Right lobe of liver (tissue), 6 donors: ENCODE data around the gene LAIR2. TPM values are rescaled to one million over a fixed set of nuclear protein-coding genes. Genes with fewer than 3 reads are reported as not detected.
"Not testable (repeated sequence)": the region's sequence is repeated elsewhere in the genome, so short reads cannot be mapped to it uniquely, and the experiment has no call there.

ENCODE experiments used
- ATAC-seq, 4 donors: fragments of 200-7000 bp; cut with Tn5 transposase; one replicate each; pipeline ENCODE4 v1.9.1; 2020; ENCODE audit warnings: mild to moderate bottlenecking in 4 of 4, moderate library complexity in 4 of 4
- DNase-seq, 3 donors: peaks; one replicate each; pipeline ENCODE4 v3.0.0-alpha.2; 2020
- H3K27ac ChIP-seq, 3 donors: fragments of 200-600 bp; one replicate each; pipeline ENCODE4 v1.8.0; 2022
- H3K27me3 ChIP-seq, 2 donors: fragments of 200-600 bp; one replicate each; pipeline ENCODE4 v1.8.0; 2022
- H3K36me3 ChIP-seq, 4 donors: fragments of 200-600 bp; sonication (generic) in 1 of 4; one replicate each; pipeline versions ENCODE4 v1.5.1 to v1.8.0; 2017 to 2022; ENCODE audit warnings: control low read depth in 1 of 4
- H3K4me1 ChIP-seq, 4 donors: fragments of 200-600 bp; sonication (generic) in 1 of 4; one replicate each; pipeline versions ENCODE4 v1.5.1 to v1.8.0; 2017 to 2022; ENCODE audit warnings: control low read depth in 1 of 4
- H3K4me3 ChIP-seq, 3 donors: fragments of 200-600 bp; one replicate each; pipeline ENCODE4 v1.8.0; 2022
- H3K9me3 ChIP-seq, 4 donors: fragments of 200-600 bp; sonication (generic) in 1 of 4; one replicate each; pipeline versions ENCODE4 v1.5.1 to v1.8.0; 2017 to 2022; ENCODE audit warnings: control low read depth in 1 of 4
- CTCF ChIP-seq, 4 donors: fragments of 200-600 bp in 3 of 4; fragments of 450-650 bp in 1 of 4; IDR thresholded peaks; one replicate each; pipeline versions ENCODE4 v1.5.1 to v1.8.0; 2016 to 2022; ENCODE audit warnings: antibody characterized with exemption in 4 of 4, mild to moderate bottlenecking in 2 of 4
- POLR2A ChIP-seq: fragments of 450-650 bp; IDR thresholded peaks from one replicate; pipeline ENCODE4 v1.6.1; 2017; ENCODE audit warnings: antibody characterized with exemption, mild to moderate bottlenecking
- WGBS: methylation state at CpG from one replicate; pipeline ENCODE4 v1.1.6; 2018; ENCODE audit warnings: low coverage, low lambda C conversion rate; ENCODE audit not compliant: insufficient coverage; ENCODE audit errors: missing lambda C conversion rate; 5-methylcytosine and 5-hydroxymethylcytosine counted together
- intact Hi-C, 2 donors: fragments of 100-400 bp; cut with DNase I; formaldehyde crosslinking; loops; one replicate each; pipeline versions ENCODE4 v1.11.2 to v1.14.1; 2022
- total RNA-seq, 6 experiments: library from RNA; depleted of rRNA in 2 of 6; stranded (reverse); fragments of >200 nt in 2 of 6; fragmentation: NEBNext Ultra II Directional in 3 of 6; extraction: Animal tissue kit (Norgen Biotek cat#: 25700) in 3 of 6; gene quantifications; one replicate each; pipeline versions ENCODE4 v1.1.0 to v1.2.4, GENCODE V29; 2016 to 2023
- donor health status: DM: no; HTN: yes; CAD: no.
- donor health status: DM: no; HTN: no; CAD: no.
- donor health status: DM: no; HTN: no; CAD: no.
- donor health status: DM: no; HTN: yes; CAD: no.
- donor health status: DM: no; HTN: yes; CAD: no.

Gene LAIR2
- total RNA-seq, 6 experiments from 2014 or later, result 0.38 TPM; not detected in 5

GRCh38 chr19:54506079-54506478, 3.4 kb downstream of the LAIR2 start:
- H3K36me3 ChIP-seq, result no peaks in the 10 kb centered on the region
- no peak overlapping the region for H3K27ac ChIP-seq
- DNase-seq (no peak), ATAC-seq (no peak)
- no peaks in the 10 kb centered on the region for H3K27me3 ChIP-seq
- no peaks in the 10 kb centered on the region for H3K4me1 ChIP-seq
- no peak overlapping the region for H3K4me3 ChIP-seq
- intact Hi-C loops, result no loop called here
- WGBS, result 49% methylated on average over 10 of the region's 10 CpGs
- TF ChIP-seq POLR2A (no peak), CTCF (IDR thresholded peaks at IDR 0.05) (no peak)
- no peaks in the 10 kb centered on the region for H3K9me3 ChIP-seq

GRCh38 chr19:54507038-54507717, 4.5 kb downstream of the LAIR2 start:
- ATAC-seq, result peak in 1 of 4 donors; percentile 33
- H3K27ac ChIP-seq, DNase-seq, intact Hi-C loops, H3K9me3 ChIP-seq, H3K27me3 ChIP-seq, H3K4me3 ChIP-seq, H3K4me1 ChIP-seq, H3K36me3 ChIP-seq: not testable (repeated sequence)
- 30% methylated on average over 3 of the region's 15 CpGs for WGBS

- no peak for DNase-seq
- no peak for ATAC-seq
- WGBS, result 49% methylated on average over 6 of the region's 12 CpGs
- no peak overlapping the region for H3K4me3 ChIP-seq
- TF ChIP-seq POLR2A, result no peak
- TF ChIP-seq CTCF (IDR thresholded peaks at IDR 0.05), result no peak
- no peaks in the 10 kb centered on the region for H3K4me1 ChIP-seq
- H3K9me3 ChIP-seq, result no peaks in the 10 kb centered on the region
- intact Hi-C loops, result no loop called here
- H3K27me3 ChIP-seq, result no peaks in the 10 kb centered on the region
- no peak overlapping the region for H3K27ac ChIP-seq
- no peaks in the 10 kb centered on the region for H3K36me3 ChIP-seq
Measured at GRCh38 chr19:54507824-54508223, 5.2 kb downstream of the LAIR2 start.

GRCh38 chr19:54508487-54508886, 5.9 kb downstream of the LAIR2 start:
- H3K27ac ChIP-seq, H3K27me3 ChIP-seq, intact Hi-C loops, H3K9me3 ChIP-seq, H3K4me1 ChIP-seq, H3K4me3 ChIP-seq, H3K36me3 ChIP-seq, DNase-seq: not testable (repeated sequence)
- WGBS, result 80% methylated on average over 1 of the region's 3 CpGs
- peak in 1 of 4 donors; percentile 32 for ATAC-seq

GRCh38 chr19:54509200-54509940, 6.7 kb downstream of the LAIR2 start:
- peak in 3 of 4 donors; percentile 6 to 53 (median 37) for ATAC-seq
- H3K36me3 ChIP-seq, DNase-seq, H3K9me3 ChIP-seq, H3K4me3 ChIP-seq, H3K4me1 ChIP-seq, intact Hi-C loops, H3K27ac ChIP-seq, H3K27me3 ChIP-seq: not testable (repeated sequence)
- WGBS, result 43% methylated on average over 1 of the region's 21 CpGs

GRCh38 chr19:54515156-54515555, 12.5 kb downstream of the LAIR2 start:
- intact Hi-C loops, result no loop called here
- 11% methylated on average over 3 of the region's 3 CpGs for WGBS
- H3K4me3 ChIP-seq, result no peak overlapping the region

More at GRCh38 chr19:54515156-54515555, 12.5 kb downstream of the LAIR2 start:
- H3K27me3 ChIP-seq, result no peaks in the 10 kb centered on the region
- H3K27ac ChIP-seq, result no peak overlapping the region
- no peaks in the 10 kb centered on the region for H3K36me3 ChIP-seq
- ATAC-seq (no peak), DNase-seq (no peak)
- no peaks in the 10 kb centered on the region for H3K9me3 ChIP-seq
- no peaks in the 10 kb centered on the region for H3K4me1 ChIP-seq
- TF ChIP-seq POLR2A, result no peak
- no peak for TF ChIP-seq CTCF (IDR thresholded peaks at IDR 0.05)
